Fibroblast of lung (primary cell): ENCODE data around the gene DYNLT1.

Experiments used
- CTCF ChIP-seq, 2 donors: IDR thresholded peaks in 1 of 2; conservative IDR thresholded peaks in 1 of 2; 1 replicate in 1 of 2; 2 replicates in 1 of 2; pipeline ENCODE4 v1.5.1; 2011 to 2012; ENCODE audit warnings: low read length in 2 of 2, control low read depth in 1 of 2, inconsistent platforms in 1 of 2, low read depth in 1 of 2, mild to moderate bottlenecking in 1 of 2
- EZH2 ChIP-seq: IDR thresholded peaks from 2 replicates; pipeline ENCODE4 v1.5.1; 2012; ENCODE audit warnings: low read length, control low read depth, mild to moderate bottlenecking; ENCODE audit errors: missing control alignments

GRCh38 chr6:158653577-158654354, 9.2 kb upstream of the DYNLT1 start:
- TF ChIP-seq CTCF (conservative IDR thresholded peaks at IDR 0.05 in 1 of 2, IDR thresholded peaks at IDR 0.05 in 1 of 2; ENCODE audit: low read depth in 1 of 2, low read length in 2 of 2), result no peak
- TF ChIP-seq EZH2, result no peak
